Thyroid gland (tissue), 4 donors: ENCODE results near the gene PCA3.

Experiments
- CTCF ChIP-seq, 6 experiments: fragments of 200-600 bp in 3 of 6; fragments of 450-650 bp in 3 of 6; sonication (generic) in 3 of 6; IDR thresholded peaks; one replicate each; pipeline ENCODE4 v1.5.1; 2016 to 2019; ENCODE audit warnings: antibody characterized with exemption in 6 of 6, mild to moderate bottlenecking in 2 of 6, inconsistent platforms in 1 of 6, moderate library complexity in 1 of 6
- POLR2A ChIP-seq, 2 donors: fragments of 450-650 bp; IDR thresholded peaks; one replicate each; pipeline ENCODE4 v1.6.1; 2017; ENCODE audit warnings: antibody characterized with exemption in 2 of 2, mild to moderate bottlenecking in 2 of 2, moderate library complexity in 1 of 2

GRCh38 chr9:76743931-76744330 is 20.3 kb upstream of the PCA3 start:
- TF ChIP-seq CTCF (IDR thresholded peaks at IDR 0.05) = no peak
- no peak for TF ChIP-seq POLR2A (IDR thresholded peaks at IDR 0.05)
